ENCODE measurements around the gene GLI3. TPM values are rescaled to one million over a fixed set of nuclear protein-coding genes. Genes with fewer than 3 reads are reported as not detected.

Gene GLI3
- total and polyA plus RNA-seq, 10 of the 15 experiments (the other 5 are each of a cell fraction or from before 2014, with no cell fraction given): 0.01 TPM; not detected in 8

- TF ChIP-seq ZNF687 (IDR thresholded peaks at IDR 0.05): no peak
- no peak for TF ChIP-seq CBX5 (IDR thresholded peaks at IDR 0.05; ENCODE audit: low read depth)
- no peak for TF ChIP-seq NFYB (IDR thresholded peaks at IDR 0.05; ENCODE audit: insufficient read depth, low read depth, low read length)
- no peak for TF ChIP-seq SRF (IDR thresholded peaks at IDR 0.05; ENCODE audit: low read depth in 2 of 2, low read length in 2 of 2)
- TF ChIP-seq, protein P1, sequence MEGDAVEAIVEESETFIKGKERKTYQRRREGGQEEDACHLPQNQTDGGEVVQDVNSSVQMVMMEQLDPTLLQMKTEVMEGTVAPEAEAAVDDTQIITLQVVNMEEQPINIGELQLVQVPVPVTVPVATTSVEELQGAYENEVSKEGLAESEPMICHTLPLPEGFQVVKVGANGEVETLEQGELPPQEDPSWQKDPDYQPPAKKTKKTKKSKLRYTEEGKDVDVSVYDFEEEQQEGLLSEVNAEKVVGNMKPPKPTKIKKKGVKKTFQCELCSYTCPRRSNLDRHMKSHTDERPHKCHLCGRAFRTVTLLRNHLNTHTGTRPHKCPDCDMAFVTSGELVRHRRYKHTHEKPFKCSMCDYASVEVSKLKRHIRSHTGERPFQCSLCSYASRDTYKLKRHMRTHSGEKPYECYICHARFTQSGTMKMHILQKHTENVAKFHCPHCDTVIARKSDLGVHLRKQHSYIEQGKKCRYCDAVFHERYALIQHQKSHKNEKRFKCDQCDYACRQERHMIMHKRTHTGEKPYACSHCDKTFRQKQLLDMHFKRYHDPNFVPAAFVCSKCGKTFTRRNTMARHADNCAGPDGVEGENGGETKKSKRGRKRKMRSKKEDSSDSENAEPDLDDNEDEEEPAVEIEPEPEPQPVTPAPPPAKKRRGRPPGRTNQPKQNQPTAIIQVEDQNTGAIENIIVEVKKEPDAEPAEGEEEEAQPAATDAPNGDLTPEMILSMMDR (IDR thresholded peaks at IDR 0.05 in 2 of 3, conservative IDR thresholded peaks at IDR 0.05 in 1 of 3; ENCODE audit: control insufficient read depth in 2 of 3, extremely low read depth in 1 of 3, insufficient read depth in 1 of 3, low read depth in 3 of 3, low read length in 3 of 3): no peak
- TF ChIP-seq, protein P2, sequence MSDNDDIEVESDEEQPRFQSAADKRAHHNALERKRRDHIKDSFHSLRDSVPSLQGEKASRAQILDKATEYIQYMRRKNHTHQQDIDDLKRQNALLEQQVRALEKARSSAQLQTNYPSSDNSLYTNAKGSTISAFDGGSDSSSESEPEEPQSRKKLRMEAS (IDR thresholded peaks at IDR 0.05; ENCODE audit: low read depth, low read length): no peak
- TF ChIP-seq, protein P3, sequence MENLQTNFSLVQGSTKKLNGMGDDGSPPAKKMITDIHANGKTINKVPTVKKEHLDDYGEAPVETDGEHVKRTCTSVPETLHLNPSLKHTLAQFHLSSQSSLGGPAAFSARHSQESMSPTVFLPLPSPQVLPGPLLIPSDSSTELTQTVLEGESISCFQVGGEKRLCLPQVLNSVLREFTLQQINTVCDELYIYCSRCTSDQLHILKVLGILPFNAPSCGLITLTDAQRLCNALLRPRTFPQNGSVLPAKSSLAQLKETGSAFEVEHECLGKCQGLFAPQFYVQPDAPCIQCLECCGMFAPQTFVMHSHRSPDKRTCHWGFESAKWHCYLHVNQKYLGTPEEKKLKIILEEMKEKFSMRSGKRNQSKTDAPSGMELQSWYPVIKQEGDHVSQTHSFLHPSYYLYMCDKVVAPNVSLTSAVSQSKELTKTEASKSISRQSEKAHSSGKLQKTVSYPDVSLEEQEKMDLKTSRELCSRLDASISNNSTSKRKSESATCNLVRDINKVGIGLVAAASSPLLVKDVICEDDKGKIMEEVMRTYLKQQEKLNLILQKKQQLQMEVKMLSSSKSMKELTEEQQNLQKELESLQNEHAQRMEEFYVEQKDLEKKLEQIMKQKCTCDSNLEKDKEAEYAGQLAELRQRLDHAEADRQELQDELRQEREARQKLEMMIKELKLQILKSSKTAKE (IDR thresholded peaks at IDR 0.05; ENCODE audit: low read depth, poor library complexity, severe bottlenecking): no peak
- no peak for TF ChIP-seq CBFB (IDR thresholded peaks at IDR 0.05; ENCODE audit: low read depth)
- TF ChIP-seq STAT1 (conservative IDR thresholded peaks at IDR 0.05): no peak
- TF ChIP-seq PAX5 (IDR thresholded peaks at IDR 0.05; ENCODE audit: borderline replicate concordance, low read depth, low read length): no peak
- no peak for TF ChIP-seq NRF1 (conservative IDR thresholded peaks at IDR 0.05; ENCODE audit: low read depth, low read length)
Observed at GRCh38 chr7:42057331-42057730, 179.7 kb downstream of the GLI3 start (continued).

Measured in GM12878 (cell line).